Keratinocyte (primary cell): ENCODE results near the gene CCT6A.

ENCODE experiments used
- CTCF ChIP-seq, 3 experiments: IDR thresholded peaks in 1 of 3; conservative IDR thresholded peaks in 1 of 3; optimal IDR thresholded peaks in 1 of 3; 2 replicates in 2 of 3; 3 replicates in 1 of 3; pipeline versions ENCODE3 to v1.5.1; 2011; ENCODE audit warnings: low read length in 3 of 3, mild to moderate bottlenecking in 3 of 3, moderate library complexity in 2 of 3, control low read depth in 1 of 3, inconsistent platforms in 1 of 3; ENCODE audit not compliant: insufficient read depth in 2 of 3; ENCODE audit errors: extremely low read depth in 1 of 3
- EZH2 ChIP-seq: IDR thresholded peaks from one replicate; pipeline ENCODE4 v1.6.1; 2012; ENCODE audit warnings: inconsistent platforms, mild to moderate bottlenecking, low read length, moderate library complexity

GRCh38 chr7:56091591-56091990 lies 40.0 kb downstream of the CCT6A start:
- TF ChIP-seq CTCF (optimal IDR thresholded peaks at IDR 0.05 in 1 of 3, IDR thresholded peaks at IDR 0.05 in 1 of 3, conservative IDR thresholded peaks at IDR 0.05 in 1 of 3; ENCODE audit: extremely low read depth in 1 of 3, insufficient read depth in 2 of 3, low read length in 3 of 3) (no peak), EZH2 (no peak)
